ENCODE data around the gene OXGR1. TPM values are rescaled to one million over a fixed set of nuclear protein-coding genes. Genes with fewer than 3 reads are reported as not detected.

OXGR1 gene
- total RNA-seq, 1 donor, result not detected

- H3K4me3 ChIP-seq (ENCODE audit: low read depth, low read length), result no peak overlapping the region
- no peak for DNase-seq (ENCODE audit: low read depth)
- TF ChIP-seq CTCF (IDR thresholded peaks at IDR 0.05; ENCODE audit: insufficient read depth, low read depth, low read length), result no peak
Observed at GRCh38 chr13:97017322-97017721, 23.0 kb upstream of the OXGR1 start.

- no peak for TF ChIP-seq CTCF (IDR thresholded peaks at IDR 0.05; ENCODE audit: insufficient read depth, low read depth, low read length)
- H3K4me3 ChIP-seq (ENCODE audit: low read depth, low read length), result no peak overlapping the region
- no peak for DNase-seq (ENCODE audit: low read depth)
Observed at GRCh38 chr13:97015661-97016350, 21.5 kb upstream of the OXGR1 start.

GRCh38 chr13:97012251-97013048 lies 18.2 kb upstream of the OXGR1 start:
- TF ChIP-seq CTCF (IDR thresholded peaks at IDR 0.05; ENCODE audit: insufficient read depth, low read depth, low read length), result no peak
- no peak for DNase-seq (ENCODE audit: low read depth)
- H3K4me3 ChIP-seq (ENCODE audit: low read depth, low read length), result no peak overlapping the region

GRCh38 chr13:97011446-97012131 lies 17.3 kb upstream of the OXGR1 start:
- no peak overlapping the region for H3K4me3 ChIP-seq (ENCODE audit: low read depth, low read length)
- TF ChIP-seq CTCF (IDR thresholded peaks at IDR 0.05; ENCODE audit: insufficient read depth, low read depth, low read length), result no peak
- DNase-seq (ENCODE audit: low read depth), result no peak

GRCh38 chr13:97008643-97009042 lies 14.4 kb upstream of the OXGR1 start:
- no peak for TF ChIP-seq CTCF (IDR thresholded peaks at IDR 0.05; ENCODE audit: insufficient read depth, low read depth, low read length)
- no peak overlapping the region for H3K4me3 ChIP-seq (ENCODE audit: low read depth, low read length)

GRCh38 chr13:97005625-97006262 lies 11.5 kb upstream of the OXGR1 start:
- TF ChIP-seq CTCF (IDR thresholded peaks at IDR 0.05; ENCODE audit: insufficient read depth, low read depth, low read length), result peak; percentile 18

More at GRCh38 chr13:97008643-97009042, 14.4 kb upstream of the OXGR1 start:
- no peak for DNase-seq (ENCODE audit: low read depth)

More at GRCh38 chr13:97005625-97006262, 11.5 kb upstream of the OXGR1 start:
- H3K4me3 ChIP-seq (ENCODE audit: low read depth, low read length), result no peak overlapping the region
- peak; percentile 63 for DNase-seq (ENCODE audit: low read depth)

All from fibroblast of villous mesenchyme (primary cell).